ENCODE data around the gene PACS1.

The PACS1 gene

DNA sequence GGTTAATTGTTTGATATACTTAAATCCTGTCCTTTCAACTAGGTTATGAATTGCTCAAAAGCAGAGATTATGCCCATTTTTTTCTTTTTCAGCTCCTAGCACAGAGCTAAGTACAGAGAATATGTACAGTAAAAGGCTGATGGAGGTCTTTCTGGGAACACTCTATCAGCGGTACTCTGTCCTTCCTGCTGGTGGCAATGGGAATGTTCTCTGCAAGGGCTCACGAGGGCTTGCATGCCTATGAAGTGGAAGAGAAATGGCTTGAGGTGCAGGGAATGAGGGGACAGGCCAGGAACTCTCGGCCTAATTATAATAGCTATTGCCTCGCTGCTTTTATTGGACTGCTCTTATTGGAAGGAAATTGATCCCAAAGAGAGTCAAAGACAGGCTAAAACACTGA lies 114.7 kb downstream of the PACS1 start:
- TF ChIP-seq, protein P1, sequence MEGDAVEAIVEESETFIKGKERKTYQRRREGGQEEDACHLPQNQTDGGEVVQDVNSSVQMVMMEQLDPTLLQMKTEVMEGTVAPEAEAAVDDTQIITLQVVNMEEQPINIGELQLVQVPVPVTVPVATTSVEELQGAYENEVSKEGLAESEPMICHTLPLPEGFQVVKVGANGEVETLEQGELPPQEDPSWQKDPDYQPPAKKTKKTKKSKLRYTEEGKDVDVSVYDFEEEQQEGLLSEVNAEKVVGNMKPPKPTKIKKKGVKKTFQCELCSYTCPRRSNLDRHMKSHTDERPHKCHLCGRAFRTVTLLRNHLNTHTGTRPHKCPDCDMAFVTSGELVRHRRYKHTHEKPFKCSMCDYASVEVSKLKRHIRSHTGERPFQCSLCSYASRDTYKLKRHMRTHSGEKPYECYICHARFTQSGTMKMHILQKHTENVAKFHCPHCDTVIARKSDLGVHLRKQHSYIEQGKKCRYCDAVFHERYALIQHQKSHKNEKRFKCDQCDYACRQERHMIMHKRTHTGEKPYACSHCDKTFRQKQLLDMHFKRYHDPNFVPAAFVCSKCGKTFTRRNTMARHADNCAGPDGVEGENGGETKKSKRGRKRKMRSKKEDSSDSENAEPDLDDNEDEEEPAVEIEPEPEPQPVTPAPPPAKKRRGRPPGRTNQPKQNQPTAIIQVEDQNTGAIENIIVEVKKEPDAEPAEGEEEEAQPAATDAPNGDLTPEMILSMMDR (IDR thresholded peaks at IDR 0.05; ENCODE audit: control insufficient read depth, extremely low read depth, insufficient read depth), result no peak
- no peak overlapping the region for H3K4me3 ChIP-seq (ENCODE audit: low read depth, low read length)
- no peak for DNase-seq (ENCODE audit: low read depth)

GRCh38 chr11:66186470-66186869 lies 116.4 kb downstream of the PACS1 start:
- TF ChIP-seq, protein P1 (IDR thresholded peaks at IDR 0.05; ENCODE audit: control insufficient read depth, extremely low read depth, insufficient read depth), result no peak
- H3K4me3 ChIP-seq (ENCODE audit: low read depth, low read length), result no peak overlapping the region
- DNase-seq (ENCODE audit: low read depth), result no peak

DNA sequence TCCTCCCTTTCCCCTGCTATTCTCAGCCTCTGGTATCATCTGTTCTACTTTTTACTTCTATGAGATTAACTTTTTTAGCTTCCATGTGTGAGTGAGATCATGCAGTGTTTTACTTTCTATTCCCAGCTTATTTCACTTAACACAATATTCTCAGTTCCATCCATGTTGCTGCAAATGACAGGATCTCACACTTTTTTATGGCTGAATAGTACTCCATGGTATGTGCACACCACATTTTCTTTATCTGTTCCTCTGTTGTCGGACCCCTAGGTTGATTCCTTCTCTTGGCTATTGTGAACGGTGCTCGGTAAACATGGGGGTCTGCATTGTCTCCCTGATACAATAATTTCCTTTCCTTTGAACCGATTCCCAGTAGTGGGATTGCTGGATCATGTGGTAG lies 117.4 kb downstream of the PACS1 start:
- no peak overlapping the region for H3K4me3 ChIP-seq (ENCODE audit: low read depth, low read length)
- no peak for DNase-seq (ENCODE audit: low read depth)
- TF ChIP-seq, protein P1 (IDR thresholded peaks at IDR 0.05; ENCODE audit: control insufficient read depth, extremely low read depth, insufficient read depth), result no peak

DNA sequence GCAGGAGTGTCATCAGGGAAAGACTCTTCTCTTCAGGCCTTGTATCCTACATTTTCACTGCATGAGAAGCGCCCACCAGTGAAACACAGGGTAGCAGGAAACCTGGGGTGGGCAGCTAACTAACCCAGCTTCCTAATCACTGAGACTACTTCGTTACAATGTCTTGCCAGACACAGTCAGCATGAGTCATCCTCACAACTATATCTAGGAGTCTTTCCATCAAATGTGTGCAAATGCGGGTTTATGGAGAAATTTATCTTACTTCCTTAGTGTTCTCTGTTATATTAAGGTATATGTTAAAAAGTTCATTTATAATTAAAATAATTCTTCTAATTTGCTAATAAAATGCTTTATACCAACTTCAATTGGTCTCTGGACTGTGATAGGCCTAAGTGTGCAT lies 118.5 kb downstream of the PACS1 start:
- DNase-seq (ENCODE audit: low read depth), result no peak
- TF ChIP-seq, protein P1 (IDR thresholded peaks at IDR 0.05; ENCODE audit: control insufficient read depth, extremely low read depth, insufficient read depth), result no peak
- no peak overlapping the region for H3K4me3 ChIP-seq (ENCODE audit: low read depth, low read length)

DNA sequence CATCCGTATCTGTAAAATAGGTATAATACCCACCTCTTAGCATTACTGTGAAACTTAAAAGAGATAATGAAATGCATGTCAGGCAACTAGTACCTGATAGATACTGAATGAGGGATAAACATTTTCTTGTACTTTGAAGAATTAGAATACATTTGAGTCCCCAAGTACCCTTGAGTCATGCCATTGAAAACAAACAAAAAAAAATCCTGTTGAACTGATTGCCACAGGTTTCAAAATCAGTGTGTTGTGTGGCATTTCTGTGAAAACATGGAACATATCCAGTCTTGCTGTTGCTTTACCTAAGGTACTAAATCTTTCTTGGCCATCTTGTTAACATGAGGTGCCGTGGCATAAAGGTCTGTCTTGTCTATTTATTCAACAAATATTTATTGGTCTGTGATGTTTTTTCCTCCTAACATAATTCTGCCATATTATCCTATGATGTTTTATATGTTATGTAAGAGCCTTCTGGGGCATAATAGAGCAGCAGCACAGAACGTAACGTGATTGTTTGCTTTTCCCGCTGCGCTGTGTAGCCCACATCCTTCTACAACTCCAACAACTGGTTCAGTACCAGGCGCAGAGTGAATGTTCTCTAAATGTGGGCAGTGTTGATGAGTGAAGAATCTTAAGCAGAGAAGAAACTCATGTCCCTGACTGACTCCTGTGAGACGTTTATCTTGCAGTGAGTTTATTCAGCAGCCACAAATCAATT lies 119.1 kb downstream of the PACS1 start:
- no peak overlapping the region for H3K4me3 ChIP-seq (ENCODE audit: low read depth, low read length)
- DNase-seq (ENCODE audit: low read depth), result peak; percentile 97
- TF ChIP-seq, protein P1 (IDR thresholded peaks at IDR 0.05; ENCODE audit: control insufficient read depth, extremely low read depth, insufficient read depth), result no peak

DNA sequence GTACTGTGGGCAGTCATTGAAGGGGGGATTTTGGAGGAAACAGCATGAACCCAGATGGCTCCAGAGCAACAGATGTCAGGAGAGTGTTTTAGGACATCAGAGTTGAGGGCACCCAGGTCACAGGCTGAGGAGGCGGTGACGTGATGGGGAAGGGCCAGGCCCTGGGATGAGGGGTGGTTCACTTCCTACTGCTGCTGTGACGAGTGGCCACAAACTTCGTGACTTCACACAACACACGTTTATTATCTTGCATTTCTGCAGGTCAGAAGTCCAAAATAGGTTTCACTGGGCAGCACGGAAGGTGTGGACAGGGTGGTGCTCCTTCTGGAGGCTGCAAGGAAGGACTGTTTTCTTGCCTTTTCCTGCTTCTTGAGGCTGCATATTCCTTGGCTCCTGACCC lies 120.7 kb downstream of the PACS1 start:
- no peak for DNase-seq (ENCODE audit: low read depth)
- H3K4me3 ChIP-seq (ENCODE audit: low read depth, low read length), result no peak overlapping the region
- TF ChIP-seq, protein P1 (IDR thresholded peaks at IDR 0.05; ENCODE audit: control insufficient read depth, extremely low read depth, insufficient read depth), result no peak

Measured in LNCaP clone FGC (cell line).